GM23338 (cell line): Measurements from ENCODE around the gene ASXL2. TPM values are rescaled to one million over a fixed set of nuclear protein-coding genes. Genes with fewer than 3 reads are reported as not detected.

ENCODE experiments used
- ATAC-seq: fragments of 200-7000 bp; cut with Tn5 transposase; 3 replicates; pipeline ENCODE4 v1.9.1; 2020
- DNase-seq: peaks from one replicate; pipeline ENCODE4 v3.0.0-alpha.2; 2015; ENCODE audit warnings: low spot score
- H2AFZ ChIP-seq: fragments of 200-600 bp; sonication (generic); 2 replicates; pipeline ENCODE4 v1.8.0; 2016; ENCODE audit warnings: antibody characterized with exemption, mild to moderate bottlenecking, moderate library complexity
- H3F3A ChIP-seq: fragments of 200-600 bp; sonication (generic); replicated peaks from 2 replicates; pipeline ENCODE4 v1.8.0; 2017; ENCODE audit warnings: antibody characterized with exemption, mixed run types, low read depth
- H3K27ac ChIP-seq: fragments of 200-600 bp; sonication (generic); 2 replicates; pipeline ENCODE4 v1.6.1; 2016; ENCODE audit warnings: low read depth
- H3K27me3 ChIP-seq: fragments of 200-600 bp; sonication (generic); 2 replicates; pipeline ENCODE4 v1.8.0; 2016; ENCODE audit warnings: mild to moderate bottlenecking, mixed run types, moderate library complexity; ENCODE audit not compliant: insufficient read depth
- H3K36me3 ChIP-seq: fragments of 200-600 bp; sonication (generic); 2 replicates; pipeline ENCODE4 v1.8.0; 2016; ENCODE audit warnings: mild to moderate bottlenecking; ENCODE audit not compliant: insufficient read depth
- H3K4me1 ChIP-seq: fragments of 200-600 bp; sonication (generic); 2 replicates; pipeline ENCODE4 v1.8.0; 2016; ENCODE audit warnings: mild to moderate bottlenecking, moderate library complexity; ENCODE audit not compliant: insufficient read depth
- H3K4me2 ChIP-seq: fragments of 200-600 bp; sonication (generic); 2 replicates; pipeline ENCODE4 v1.7.1; 2017; ENCODE audit warnings: mixed run types
- H3K4me3 ChIP-seq: fragments of 200-600 bp; sonication (generic); 2 replicates; pipeline ENCODE4 v1.6.1; 2016; ENCODE audit warnings: mixed run types
- H3K79me2 ChIP-seq: fragments of 200-600 bp; sonication (generic); replicated peaks from 2 replicates; pipeline ENCODE4 v1.8.0; 2017; ENCODE audit warnings: mild to moderate bottlenecking; ENCODE audit not compliant: insufficient read depth
- H3K9me2 ChIP-seq: fragments of 200-600 bp; sonication (generic); 2 replicates; pipeline ENCODE4 v1.8.0; 2017; ENCODE audit not compliant: insufficient read depth
- H4K20me1 ChIP-seq: fragments of 200-600 bp; sonication (generic); replicated peaks from 2 replicates; pipeline ENCODE4 v1.8.0; 2017; ENCODE audit warnings: mild to moderate bottlenecking; ENCODE audit not compliant: insufficient read depth
- H3K27ac Mint-ChIP-seq: 2 replicates; pipeline ENCODE4 v1.8.0; 2020; ENCODE audit warnings: inconsistent platforms, mild to moderate bottlenecking, moderate library complexity, mixed read lengths
- H3K27me3 Mint-ChIP-seq: 3 replicates; pipeline ENCODE4 v1.8.0; 2022; ENCODE audit warnings: low read depth, mild to moderate bottlenecking, moderate library complexity, mixed read lengths, inconsistent platforms; ENCODE audit not compliant: insufficient read depth, poor library complexity
- H3K36me3 Mint-ChIP-seq: 3 replicates; pipeline ENCODE4 v1.8.0; 2021; ENCODE audit warnings: low read depth, mild to moderate bottlenecking, inconsistent platforms, moderate library complexity, mixed read lengths
- H3K4me1 Mint-ChIP-seq: 3 replicates; pipeline ENCODE4 v1.8.0; 2020; ENCODE audit warnings: mild to moderate bottlenecking, inconsistent platforms, mixed read lengths
- H3K4me3 Mint-ChIP-seq: 3 replicates; pipeline ENCODE4 v1.8.0; 2021; ENCODE audit warnings: moderate library complexity, mild to moderate bottlenecking, inconsistent platforms, mixed read lengths
- H3K9me3 Mint-ChIP-seq: 3 replicates; pipeline ENCODE4 v1.8.0; 2020; ENCODE audit warnings: moderate library complexity, mild to moderate bottlenecking, inconsistent platforms, mixed read lengths
- CREB1 ChIP-seq: fragments of 250-450 bp; sonication (Bioruptor Pico); IDR thresholded peaks from 2 replicates; pipeline ENCODE4 v1.5.0; 2020; ENCODE audit warnings: low read depth, mild to moderate bottlenecking, moderate library complexity
- EZH2 ChIP-seq: fragments of 200-600 bp; sonication (generic); IDR thresholded peaks from one replicate; pipeline ENCODE4 v1.8.0; 2017; ENCODE audit warnings: antibody characterized with exemption, mild to moderate bottlenecking, low read depth; ENCODE audit not compliant: unreplicated experiment
- EZH2phosphoT487 ChIP-seq: fragments of 200-600 bp; sonication (generic); IDR thresholded peaks from one replicate; pipeline ENCODE4 v1.8.1; 2018; ENCODE audit warnings: antibody characterized with exemption; ENCODE audit not compliant: unreplicated experiment
- JUNB ChIP-seq: IDR thresholded peaks from one replicate; pipeline ENCODE4 v1.6.1; 2016; ENCODE audit warnings: antibody characterized with exemption; ENCODE audit not compliant: unreplicated experiment
- POLR2AphosphoS5 ChIP-seq: IDR thresholded peaks from 2 replicates; pipeline ENCODE4 v1.6.1; 2016; ENCODE audit warnings: antibody characterized with exemption, low read depth
- STAT1 ChIP-seq: IDR thresholded peaks from one replicate; pipeline ENCODE4 v1.6.1; 2016; ENCODE audit warnings: antibody characterized with exemption; ENCODE audit not compliant: unreplicated experiment
- ZNF114 ChIP-seq: fragments of 250-450 bp; sonication (Bioruptor Pico); IDR thresholded peaks from 2 replicates; pipeline ENCODE4 v1.5.0; 2020; ENCODE audit warnings: mild to moderate bottlenecking, moderate library complexity
- ZNF331 ChIP-seq: fragments of 250-450 bp; sonication (Bioruptor Pico); IDR thresholded peaks from 2 replicates; pipeline ENCODE4 v1.5.0; 2020; ENCODE audit warnings: low read depth, mild to moderate bottlenecking, moderate library complexity
- polyA plus RNA-seq: library from polyadenylated mRNA; unstranded; fragments of >200 nt; fragmentation: Nextera tagmentation; extraction: Ambion mirVana; gene quantifications from 2 replicates; pipeline ENCODE4 v1.2.1, GENCODE V29; 2016
- total RNA-seq: library from RNA; depleted of rRNA; stranded (reverse); fragments of >200 nt; shearing (Covaris generic); gene quantifications from 2 replicates; pipeline ENCODE4 v1.2.3, GENCODE V29; 2014
- TF ChIP-seq, protein P1 (sequence below): IDR thresholded peaks from one replicate; pipeline ENCODE4 v1.6.1; 2018; ENCODE audit warnings: antibody characterized with exemption; ENCODE audit not compliant: unreplicated experiment
- TF ChIP-seq, protein P2 (sequence below): fragments of 250-450 bp; sonication (Bioruptor Pico); IDR thresholded peaks from 2 replicates; pipeline ENCODE4 v1.5.0; 2020; ENCODE audit warnings: mild to moderate bottlenecking, moderate library complexity
- TF ChIP-seq, protein P3 (sequence below), 2 experiments: fragments of 200-600 bp in 1 of 2; sonication (generic) in 1 of 2; conservative IDR thresholded peaks; 2 replicates each; pipeline versions ENCODE4 v1.5.1 to v1.6.1; 2016 to 2017; ENCODE audit warnings: antibody characterized with exemption in 2 of 2, low read depth in 2 of 2, mild to moderate bottlenecking in 2 of 2, moderate library complexity in 1 of 2

Gene ASXL2
- total and polyA plus RNA-seq, 2 experiments from 2014 or later: 7.0 to 21.8 TPM

DNA sequence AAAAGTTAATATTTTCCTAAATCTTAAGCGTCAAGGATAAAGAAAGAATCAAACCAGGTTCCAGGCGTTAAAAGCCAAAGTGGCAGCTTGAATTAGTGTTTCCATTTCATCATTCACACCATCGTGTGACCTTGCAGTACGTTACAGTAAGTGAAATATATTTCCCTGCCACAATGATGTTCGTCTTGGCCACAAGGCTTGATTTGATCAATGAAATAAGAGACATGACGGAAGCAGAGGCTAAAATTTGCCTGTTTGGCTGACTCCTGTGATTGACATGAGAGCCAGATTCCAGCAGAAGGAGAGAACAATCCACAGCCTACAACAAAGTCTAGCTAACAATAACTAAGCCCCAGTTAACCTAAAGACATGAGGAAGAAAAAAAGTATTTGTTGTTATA, 62.0 kb downstream of the ASXL2 start:
- no peak for ATAC-seq
- no peak overlapping the region for H3K4me2 ChIP-seq
- no peak for DNase-seq
- H3K4me3 ChIP-seq: no peak overlapping the region
- no peak overlapping the region for H2AFZ ChIP-seq
- no peaks in the 10 kb centered on the region for H3K9me2 ChIP-seq
- no peaks in the 10 kb centered on the region for H3F3A ChIP-seq
- TF ChIP-seq CREB1 (CRISPR knock-in tag): no peak
- H3K36me3 ChIP-seq: no peaks in the 10 kb centered on the region
- H3K4me1 ChIP-seq: peaks cover 21% of the 10 kb centered on the region
- no peaks in the 10 kb centered on the region; the same call in 1 of the 2 replicates for H4K20me1 ChIP-seq
- peak overlapping the region; percentile 41 for H3K27ac ChIP-seq
- no peaks in the 10 kb centered on the region for H3K27me3 ChIP-seq
- Mint-ChIP-seq H3K36me3 (peaks cover 8% of the 10 kb centered on the region; the same call in 2 of the 3 replicates), H3K27me3 (no peaks in the 10 kb centered on the region), H3K4me3 (no peak overlapping the region), H3K4me1 (peaks cover 24% of the 10 kb centered on the region), H3K9me3 (peaks cover 4% of the 10 kb centered on the region; the same call in 1 of the 3 replicates), H3K27ac (no peak overlapping the region)
- H3K79me2 ChIP-seq: peaks cover 23% of the 10 kb centered on the region

DNA sequence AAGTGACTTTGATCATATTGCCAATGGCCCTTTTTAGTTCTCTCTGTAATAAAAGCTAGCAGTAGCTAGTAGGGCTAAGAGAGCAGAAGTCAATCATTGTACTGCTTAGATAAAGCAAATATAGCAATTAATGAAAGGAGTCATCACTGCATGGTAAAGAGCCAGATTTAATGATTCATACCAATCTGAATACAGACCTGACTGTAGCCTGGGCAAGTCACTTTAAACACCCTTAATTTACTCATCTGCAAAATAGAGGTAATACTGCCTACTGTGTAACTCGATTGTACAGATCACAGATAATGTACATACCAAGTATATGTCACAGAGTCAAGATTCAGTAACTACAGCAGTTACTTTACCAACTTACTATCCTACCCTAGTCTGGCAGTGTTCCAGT, 63.6 kb downstream of the ASXL2 start:
- no peaks in the 10 kb centered on the region for H3K36me3 ChIP-seq
- peaks cover 4% of the 10 kb centered on the region; the same call in 1 of the 3 replicates for H3K9me3 Mint-ChIP-seq
- no peak overlapping the region for H3K27ac ChIP-seq
- H3K27me3 ChIP-seq: no peaks in the 10 kb centered on the region
- H3K79me2 ChIP-seq: peaks cover 23% of the 10 kb centered on the region
- no peaks in the 10 kb centered on the region for H3F3A ChIP-seq
- H3K27ac Mint-ChIP-seq: no peak overlapping the region
- H3K4me1 Mint-ChIP-seq: peaks cover 24% of the 10 kb centered on the region
- peaks cover 8% of the 10 kb centered on the region; the same call in 2 of the 3 replicates for H3K36me3 Mint-ChIP-seq
- H3K9me2 ChIP-seq: no peaks in the 10 kb centered on the region
- H3K4me3 ChIP-seq: no peak overlapping the region
- DNase-seq: no peak
- ATAC-seq: no peak
- H3K4me3 Mint-ChIP-seq: no peak overlapping the region
- no peak overlapping the region for H2AFZ ChIP-seq
- H3K4me1 ChIP-seq: peaks cover 21% of the 10 kb centered on the region
- no peaks in the 10 kb centered on the region; the same call in 1 of the 2 replicates for H4K20me1 ChIP-seq
- no peaks in the 10 kb centered on the region for H3K27me3 Mint-ChIP-seq
- no peak overlapping the region for H3K4me2 ChIP-seq
- TF ChIP-seq EZH2phosphoT487 (no peak), POLR2AphosphoS5 (no peak), ZNF331 (no peak), EZH2 (no peak), STAT1 (no peak), ZNF114 (CRISPR knock-in tag) (no peak), JUNB (no peak), CREB1 (CRISPR knock-in tag) (no peak)
- TF ChIP-seq, protein P1, sequence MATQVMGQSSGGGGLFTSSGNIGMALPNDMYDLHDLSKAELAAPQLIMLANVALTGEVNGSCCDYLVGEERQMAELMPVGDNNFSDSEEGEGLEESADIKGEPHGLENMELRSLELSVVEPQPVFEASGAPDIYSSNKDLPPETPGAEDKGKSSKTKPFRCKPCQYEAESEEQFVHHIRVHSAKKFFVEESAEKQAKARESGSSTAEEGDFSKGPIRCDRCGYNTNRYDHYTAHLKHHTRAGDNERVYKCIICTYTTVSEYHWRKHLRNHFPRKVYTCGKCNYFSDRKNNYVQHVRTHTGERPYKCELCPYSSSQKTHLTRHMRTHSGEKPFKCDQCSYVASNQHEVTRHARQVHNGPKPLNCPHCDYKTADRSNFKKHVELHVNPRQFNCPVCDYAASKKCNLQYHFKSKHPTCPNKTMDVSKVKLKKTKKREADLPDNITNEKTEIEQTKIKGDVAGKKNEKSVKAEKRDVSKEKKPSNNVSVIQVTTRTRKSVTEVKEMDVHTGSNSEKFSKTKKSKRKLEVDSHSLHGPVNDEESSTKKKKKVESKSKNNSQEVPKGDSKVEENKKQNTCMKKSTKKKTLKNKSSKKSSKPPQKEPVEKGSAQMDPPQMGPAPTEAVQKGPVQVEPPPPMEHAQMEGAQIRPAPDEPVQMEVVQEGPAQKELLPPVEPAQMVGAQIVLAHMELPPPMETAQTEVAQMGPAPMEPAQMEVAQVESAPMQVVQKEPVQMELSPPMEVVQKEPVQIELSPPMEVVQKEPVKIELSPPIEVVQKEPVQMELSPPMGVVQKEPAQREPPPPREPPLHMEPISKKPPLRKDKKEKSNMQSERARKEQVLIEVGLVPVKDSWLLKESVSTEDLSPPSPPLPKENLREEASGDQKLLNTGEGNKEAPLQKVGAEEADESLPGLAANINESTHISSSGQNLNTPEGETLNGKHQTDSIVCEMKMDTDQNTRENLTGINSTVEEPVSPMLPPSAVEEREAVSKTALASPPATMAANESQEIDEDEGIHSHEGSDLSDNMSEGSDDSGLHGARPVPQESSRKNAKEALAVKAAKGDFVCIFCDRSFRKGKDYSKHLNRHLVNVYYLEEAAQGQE: no peak
- TF ChIP-seq, protein P2, sequence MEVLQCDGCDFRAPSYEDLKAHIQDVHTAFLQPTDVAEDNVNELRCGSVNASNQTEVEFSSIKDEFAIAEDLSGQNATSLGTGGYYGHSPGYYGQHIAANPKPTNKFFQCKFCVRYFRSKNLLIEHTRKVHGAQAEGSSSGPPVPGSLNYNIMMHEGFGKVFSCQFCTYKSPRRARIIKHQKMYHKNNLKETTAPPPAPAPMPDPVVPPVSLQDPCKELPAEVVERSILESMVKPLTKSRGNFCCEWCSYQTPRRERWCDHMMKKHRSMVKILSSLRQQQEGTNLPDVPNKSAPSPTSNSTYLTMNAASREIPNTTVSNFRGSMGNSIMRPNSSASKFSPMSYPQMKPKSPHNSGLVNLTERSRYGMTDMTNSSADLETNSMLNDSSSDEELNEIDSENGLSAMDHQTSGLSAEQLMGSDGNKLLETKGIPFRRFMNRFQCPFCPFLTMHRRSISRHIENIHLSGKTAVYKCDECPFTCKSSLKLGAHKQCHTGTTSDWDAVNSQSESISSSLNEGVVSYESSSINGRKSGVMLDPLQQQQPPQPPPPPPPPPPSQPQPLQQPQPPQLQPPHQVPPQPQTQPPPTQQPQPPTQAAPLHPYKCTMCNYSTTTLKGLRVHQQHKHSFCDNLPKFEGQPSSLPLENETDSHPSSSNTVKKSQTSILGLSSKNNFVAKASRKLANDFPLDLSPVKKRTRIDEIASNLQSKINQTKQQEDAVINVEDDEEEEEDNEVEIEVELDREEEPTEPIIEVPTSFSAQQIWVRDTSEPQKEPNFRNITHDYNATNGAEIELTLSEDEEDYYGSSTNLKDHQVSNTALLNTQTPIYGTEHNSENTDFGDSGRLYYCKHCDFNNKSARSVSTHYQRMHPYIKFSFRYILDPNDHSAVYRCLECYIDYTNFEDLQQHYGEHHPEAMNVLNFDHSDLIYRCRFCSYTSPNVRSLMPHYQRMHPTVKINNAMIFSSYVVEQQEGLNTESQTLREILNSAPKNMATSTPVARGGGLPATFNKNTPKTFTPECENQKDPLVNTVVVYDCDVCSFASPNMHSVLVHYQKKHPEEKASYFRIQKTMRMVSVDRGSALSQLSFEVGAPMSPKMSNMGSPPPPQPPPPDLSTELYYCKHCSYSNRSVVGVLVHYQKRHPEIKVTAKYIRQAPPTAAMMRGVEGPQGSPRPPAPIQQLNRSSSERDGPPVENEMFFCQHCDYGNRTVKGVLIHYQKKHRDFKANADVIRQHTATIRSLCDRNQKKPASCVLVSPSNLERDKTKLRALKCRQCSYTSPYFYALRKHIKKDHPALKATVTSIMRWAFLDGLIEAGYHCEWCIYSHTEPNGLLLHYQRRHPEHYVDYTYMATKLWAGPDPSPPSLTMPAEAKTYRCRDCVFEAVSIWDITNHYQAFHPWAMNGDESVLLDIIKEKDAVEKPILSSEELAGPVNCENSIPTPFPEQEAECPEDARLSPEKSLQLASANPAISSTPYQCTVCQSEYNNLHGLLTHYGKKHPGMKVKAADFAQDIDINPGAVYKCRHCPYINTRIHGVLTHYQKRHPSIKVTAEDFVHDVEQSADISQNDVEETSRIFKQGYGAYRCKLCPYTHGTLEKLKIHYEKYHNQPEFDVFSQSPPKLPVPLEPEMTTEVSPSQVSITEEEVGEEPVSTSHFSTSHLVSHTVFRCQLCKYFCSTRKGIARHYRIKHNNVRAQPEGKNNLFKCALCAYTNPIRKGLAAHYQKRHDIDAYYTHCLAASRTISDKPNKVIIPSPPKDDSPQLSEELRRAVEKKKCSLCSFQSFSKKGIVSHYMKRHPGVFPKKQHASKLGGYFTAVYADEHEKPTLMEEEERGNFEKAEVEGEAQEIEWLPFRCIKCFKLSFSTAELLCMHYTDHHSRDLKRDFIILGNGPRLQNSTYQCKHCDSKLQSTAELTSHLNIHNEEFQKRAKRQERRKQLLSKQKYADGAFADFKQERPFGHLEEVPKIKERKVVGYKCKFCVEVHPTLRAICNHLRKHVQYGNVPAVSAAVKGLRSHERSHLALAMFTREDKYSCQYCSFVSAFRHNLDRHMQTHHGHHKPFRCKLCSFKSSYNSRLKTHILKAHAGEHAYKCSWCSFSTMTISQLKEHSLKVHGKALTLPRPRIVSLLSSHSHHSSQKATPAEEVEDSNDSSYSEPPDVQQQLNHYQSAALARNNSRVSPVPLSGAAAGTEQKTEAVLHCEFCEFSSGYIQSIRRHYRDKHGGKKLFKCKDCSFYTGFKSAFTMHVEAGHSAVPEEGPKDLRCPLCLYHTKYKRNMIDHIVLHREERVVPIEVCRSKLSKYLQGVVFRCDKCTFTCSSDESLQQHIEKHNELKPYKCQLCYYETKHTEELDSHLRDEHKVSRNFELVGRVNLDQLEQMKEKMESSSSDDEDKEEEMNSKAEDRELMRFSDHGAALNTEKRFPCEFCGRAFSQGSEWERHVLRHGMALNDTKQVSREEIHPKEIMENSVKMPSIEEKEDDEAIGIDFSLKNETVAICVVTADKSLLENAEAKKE (CRISPR knock-in tag): no peak
- TF ChIP-seq, protein P3, sequence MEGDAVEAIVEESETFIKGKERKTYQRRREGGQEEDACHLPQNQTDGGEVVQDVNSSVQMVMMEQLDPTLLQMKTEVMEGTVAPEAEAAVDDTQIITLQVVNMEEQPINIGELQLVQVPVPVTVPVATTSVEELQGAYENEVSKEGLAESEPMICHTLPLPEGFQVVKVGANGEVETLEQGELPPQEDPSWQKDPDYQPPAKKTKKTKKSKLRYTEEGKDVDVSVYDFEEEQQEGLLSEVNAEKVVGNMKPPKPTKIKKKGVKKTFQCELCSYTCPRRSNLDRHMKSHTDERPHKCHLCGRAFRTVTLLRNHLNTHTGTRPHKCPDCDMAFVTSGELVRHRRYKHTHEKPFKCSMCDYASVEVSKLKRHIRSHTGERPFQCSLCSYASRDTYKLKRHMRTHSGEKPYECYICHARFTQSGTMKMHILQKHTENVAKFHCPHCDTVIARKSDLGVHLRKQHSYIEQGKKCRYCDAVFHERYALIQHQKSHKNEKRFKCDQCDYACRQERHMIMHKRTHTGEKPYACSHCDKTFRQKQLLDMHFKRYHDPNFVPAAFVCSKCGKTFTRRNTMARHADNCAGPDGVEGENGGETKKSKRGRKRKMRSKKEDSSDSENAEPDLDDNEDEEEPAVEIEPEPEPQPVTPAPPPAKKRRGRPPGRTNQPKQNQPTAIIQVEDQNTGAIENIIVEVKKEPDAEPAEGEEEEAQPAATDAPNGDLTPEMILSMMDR (conservative IDR thresholded peaks at IDR 0.05; ENCODE audit: low read depth in 2 of 2): no peak
